IMR-90 (cell line): ENCODE results near the gene TMTC2. TPM values are rescaled to one million over a fixed set of nuclear protein-coding genes. Genes with fewer than 3 reads are reported as not detected.

ENCODE experiments used
- ATAC-seq: fragments of 200-7000 bp; cut with Tn5 transposase; 2 replicates; pipeline ENCODE4 v1.9.1; 2020; ENCODE audit warnings: low read depth, mild to moderate bottlenecking, moderate library complexity
- BruUV-seq: library from RNA; stranded (reverse); fragments of 400-500 nt; replicated peaks from 2 replicates; lab custom pipeline; 2021; lab: Mats Ljungman, UMichigan
- CTCF ChIA-PET: fragments of 300-600 bp; formaldehyde crosslinking; extraction: SDS; loops from one replicate; lab custom pipeline; 2021; ENCODE audit warnings: antibody characterized with exemption; lab: Yijun Ruan, JAX
- POLR2A ChIA-PET: fragments of 300-600 bp; sonication (Branson Sonifier 250); formaldehyde crosslinking; loops from one replicate; lab custom pipeline; 2022; ENCODE audit warnings: antibody characterized with exemption; ENCODE audit not compliant: unreplicated experiment; lab: Charles Lee
- DNase-seq: peaks from one replicate; pipeline ENCODE4 v3.0.0; 2013
- H2AFZ ChIP-seq: replicated peaks from 2 replicates; pipeline ENCODE3; 2013; ENCODE audit warnings: low read length, mild to moderate bottlenecking; ENCODE audit not compliant: poor library complexity
- H2AK5ac ChIP-seq: 2 replicates; pipeline ENCODE4 v1.6.1; 2013; ENCODE audit warnings: low read depth, low read length, inconsistent platforms
- H2AK9ac ChIP-seq: replicated peaks from 2 replicates; pipeline ENCODE3; 2013; ENCODE audit warnings: mild to moderate bottlenecking, low read depth, low read length, moderate library complexity; ENCODE audit not compliant: poor library complexity
- H2BK120ac ChIP-seq: 2 replicates; pipeline ENCODE4 v1.6.1; 2013; ENCODE audit warnings: low read depth, low read length, inconsistent platforms
- H2BK15ac ChIP-seq: 3 replicates; pipeline ENCODE4 v1.6.1; 2013; ENCODE audit warnings: low read depth, low read length, inconsistent platforms
- H2BK20ac ChIP-seq: 2 replicates; pipeline ENCODE4 v1.6.1; 2013; ENCODE audit warnings: low read depth, mild to moderate bottlenecking, inconsistent platforms, low read length, moderate library complexity
- H2BK5ac ChIP-seq: 2 replicates; pipeline ENCODE4 v1.6.1; 2013; ENCODE audit warnings: mild to moderate bottlenecking, low read depth, low read length, inconsistent platforms; ENCODE audit not compliant: poor library complexity, severe bottlenecking
- H3K14ac ChIP-seq: replicated peaks from 2 replicates; pipeline ENCODE4 v1.6.1; 2013; ENCODE audit warnings: low read depth, low read length, inconsistent platforms
- H3K18ac ChIP-seq: 2 replicates; pipeline ENCODE4 v1.6.1; 2013; ENCODE audit warnings: low read depth, low read length, control low read depth
- H3K23ac ChIP-seq: 2 replicates; pipeline ENCODE4 v1.6.1; 2013; ENCODE audit warnings: low read depth, low read length, inconsistent platforms
- H3K27ac ChIP-seq: 2 replicates; pipeline ENCODE4 v1.5.1; 2013; ENCODE audit warnings: mild to moderate bottlenecking, control low read depth, low read length; ENCODE audit not compliant: insufficient read depth
- H3K27me3 ChIP-seq: 2 replicates; pipeline ENCODE4 v1.6.1; 2013; ENCODE audit warnings: low read length; ENCODE audit not compliant: control insufficient read depth, insufficient read depth
- H3K36me3 ChIP-seq: 2 replicates; pipeline ENCODE4 v1.6.1; 2013; ENCODE audit warnings: low read length, mixed read lengths; ENCODE audit not compliant: control insufficient read depth, insufficient read depth
- H3K4ac ChIP-seq: 2 replicates; pipeline ENCODE4 v1.6.1; 2013; ENCODE audit warnings: low read depth, low read length, inconsistent platforms
- H3K4me1 ChIP-seq: 2 replicates; pipeline ENCODE4 v1.6.1; 2013; ENCODE audit warnings: low read length, mixed read lengths; ENCODE audit not compliant: control insufficient read depth, insufficient read depth
- H3K4me2 ChIP-seq: 2 replicates; pipeline ENCODE4 v1.6.1; 2013; ENCODE audit warnings: low read depth, mild to moderate bottlenecking, control low read depth, low read length, moderate library complexity
- H3K4me3 ChIP-seq: 2 replicates; pipeline ENCODE4 v1.5.1; 2013; ENCODE audit warnings: low read depth, mild to moderate bottlenecking, control low read depth, low read length, moderate library complexity; ENCODE audit not compliant: insufficient read depth
- H3K56ac ChIP-seq: 2 replicates; pipeline ENCODE4 v1.6.1; 2013; ENCODE audit warnings: low read length, inconsistent platforms; ENCODE audit not compliant: insufficient read depth; ENCODE audit errors: extremely low read depth
- H3K79me1 ChIP-seq, 2 experiments: 2 replicates each; pipeline ENCODE4 v1.6.1; 2013; ENCODE audit warnings: low read length in 2 of 2, inconsistent platforms in 1 of 2, low read depth in 1 of 2
- H3K9ac ChIP-seq: 2 replicates; pipeline ENCODE4 v1.6.1; 2013; ENCODE audit warnings: low read depth, low read length, control low read depth
- H3K9me1 ChIP-seq: 2 replicates; pipeline ENCODE4 v1.6.1; 2013; ENCODE audit warnings: low read length, inconsistent platforms; ENCODE audit not compliant: insufficient read depth
- H3K9me3 ChIP-seq: 2 replicates; pipeline ENCODE4 v1.6.1; 2013; ENCODE audit warnings: low read length; ENCODE audit not compliant: control insufficient read depth, insufficient read depth
- H4K20me1 ChIP-seq: 2 replicates; pipeline ENCODE4 v1.6.1; 2013; ENCODE audit warnings: low read length, inconsistent platforms; ENCODE audit not compliant: insufficient read depth
- H4K5ac ChIP-seq: 2 replicates; pipeline ENCODE4 v1.6.1; 2013; ENCODE audit warnings: mild to moderate bottlenecking, low read depth, low read length, control low read depth
- H4K8ac ChIP-seq, 2 experiments: 2 replicates each; pipeline ENCODE4 v1.6.1; 2013; ENCODE audit warnings: low read depth in 2 of 2, low read length in 2 of 2, control low read depth in 1 of 2, inconsistent platforms in 1 of 2
- H4K91ac ChIP-seq: 2 replicates; pipeline ENCODE4 v1.6.1; 2013; ENCODE audit warnings: low read depth, low read length, inconsistent platforms; ENCODE audit not compliant: insufficient read depth
- CHD1 ChIP-seq: IDR thresholded peaks from 2 replicates; pipeline ENCODE4 v1.6.1; 2012; ENCODE audit warnings: low read depth, low read length, improper control_type of control experiment
- MAFK ChIP-seq: IDR thresholded peaks from 2 replicates; pipeline ENCODE4 v1.6.1; 2012; ENCODE audit warnings: low read depth, low read length, improper control_type of control experiment
- WGBS, 2 experiments: methylation state at CpG; one replicate each; pipeline versions ENCODE4 v1.1.5 to v1.1.7; 2013; ENCODE audit warnings: missing lambda C conversion rate in 2 of 2; ENCODE audit not compliant: insufficient read length in 1 of 2; ENCODE audit errors: extremely low coverage in 2 of 2; 5-methylcytosine and 5-hydroxymethylcytosine counted together
- dilution Hi-C: fragments of 300-500 bp; cut with HindIII; formaldehyde crosslinking; loops from one replicate; pipeline ENCODE4 v1.14.3; 2018; ENCODE audit warnings: low sequenced_read_pairs; ENCODE audit not compliant: unreplicated experiment
- in situ Hi-C: fragments of 300-500 bp; cut with MboI; formaldehyde crosslinking; loops from 3 replicates; pipeline ENCODE4 v1.14.3; 2019; ENCODE audit warnings: low sequenced_read_pairs, inconsistent platforms, mixed read lengths
- intact Hi-C: fragments of 100-400 bp; cut with micrococcal nuclease; formaldehyde crosslinking; loops from 2 replicates; pipeline ENCODE4 v1.10.0; 2022
- polyA plus RNA-seq, 3 experiments: library from polyadenylated mRNA; depleted of rRNA; stranded (reverse); fragments of >200 nt; gene quantifications; 2 replicates each; pipeline ENCODE4 v1.2.3, GENCODE V29; 2012; ENCODE audit warnings: low replicate concordance in 1 of 3
- total RNA-seq: library from RNA; depleted of rRNA; stranded (reverse); fragments of >200 nt; gene quantifications from 2 replicates; pipeline ENCODE4 v1.2.3, GENCODE V29; 2012
- TF ChIP-seq, protein P1 (sequence below): fragments of 150-350 bp; IDR thresholded peaks from 2 replicates; pipeline ENCODE4 v1.6.1; 2017; ENCODE audit warnings: mild to moderate bottlenecking, antibody characterized with exemption, low read length, low read depth

TMTC2 gene
- total and polyA plus RNA-seq, 2 of the 4 experiments (the other 2 are of a cell fraction), result 0.56 to 1.4 TPM

DNA sequence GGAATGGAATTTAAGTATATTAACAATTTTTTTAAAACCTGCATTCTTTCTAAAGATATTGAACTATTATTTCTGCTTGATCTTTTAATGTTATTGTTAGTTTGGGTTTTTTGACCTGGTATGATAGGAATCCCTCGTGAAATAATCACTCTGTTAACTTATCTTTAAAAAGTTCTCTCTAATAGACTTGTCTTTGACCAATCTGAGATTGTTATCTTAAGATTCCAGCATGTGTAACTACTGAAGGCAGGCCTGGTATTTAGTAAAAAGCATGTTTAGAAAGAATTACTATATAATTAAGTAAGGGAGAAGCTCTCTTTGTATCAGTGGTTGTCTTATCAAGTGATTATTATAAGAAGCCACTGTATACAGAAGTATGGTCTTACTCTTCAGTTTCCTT lies 4.8 kb downstream of the TMTC2 start:
- H3K36me3 ChIP-seq, result no peaks in the 10 kb centered on the region
- CTCF ChIA-PET, result no interaction called here
- no peaks in the 10 kb centered on the region for H3K27me3 ChIP-seq
- no peak overlapping the region for H2BK15ac ChIP-seq
- no peak overlapping the region for H2BK5ac ChIP-seq
- no peak overlapping the region for H3K23ac ChIP-seq
- no peak overlapping the region for H3K4ac ChIP-seq
- H4K8ac ChIP-seq, result no peak overlapping the region
- no peak overlapping the region for H3K56ac ChIP-seq
- no CpG with 5 or more reads among the region's 1 CpG for WGBS, 2 experiments
- ATAC-seq (no peak), DNase-seq (no peak)
- H3K4me3 ChIP-seq, result no peak overlapping the region
- H3K18ac ChIP-seq, result no peak overlapping the region
- H2AK5ac ChIP-seq, result no peak overlapping the region
- H4K91ac ChIP-seq, result no peak overlapping the region
- no peaks in the 10 kb centered on the region for H3K9me1 ChIP-seq
- H4K5ac ChIP-seq, result no peak overlapping the region
- H2BK120ac ChIP-seq, result no peak overlapping the region
- TF ChIP-seq, protein P1, sequence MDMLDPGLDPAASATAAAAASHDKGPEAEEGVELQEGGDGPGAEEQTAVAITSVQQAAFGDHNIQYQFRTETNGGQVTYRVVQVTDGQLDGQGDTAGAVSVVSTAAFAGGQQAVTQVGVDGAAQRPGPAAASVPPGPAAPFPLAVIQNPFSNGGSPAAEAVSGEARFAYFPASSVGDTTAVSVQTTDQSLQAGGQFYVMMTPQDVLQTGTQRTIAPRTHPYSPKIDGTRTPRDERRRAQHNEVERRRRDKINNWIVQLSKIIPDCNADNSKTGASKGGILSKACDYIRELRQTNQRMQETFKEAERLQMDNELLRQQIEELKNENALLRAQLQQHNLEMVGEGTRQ, result no peak
- TF ChIP-seq CHD1 (no peak), MAFK (no peak)
- no peak overlapping the region for H2AFZ ChIP-seq
- H4K20me1 ChIP-seq, result no peaks in the 10 kb centered on the region
- no TSS peak for BruUV-seq
- no peak overlapping the region for H2AK9ac ChIP-seq
- POLR2A ChIA-PET, result no interaction called here
- H3K4me2 ChIP-seq, result no peak overlapping the region
- intact Hi-C loops (no loop called here), in situ Hi-C loops (no loop called here), dilution Hi-C loops (no loop called here)
- no peaks in the 10 kb centered on the region for H3K4me1 ChIP-seq
- H3K14ac ChIP-seq, result no peak overlapping the region
- H2BK20ac ChIP-seq, result no peak overlapping the region
- H3K27ac ChIP-seq, result no peak overlapping the region
- no peak overlapping the region for H3K9ac ChIP-seq
- no peaks in the 10 kb centered on the region for H3K79me1 ChIP-seq
- H3K9me3 ChIP-seq, result no peaks in the 10 kb centered on the region
